ENCODE measurements around the gene WWOX.

DNA sequence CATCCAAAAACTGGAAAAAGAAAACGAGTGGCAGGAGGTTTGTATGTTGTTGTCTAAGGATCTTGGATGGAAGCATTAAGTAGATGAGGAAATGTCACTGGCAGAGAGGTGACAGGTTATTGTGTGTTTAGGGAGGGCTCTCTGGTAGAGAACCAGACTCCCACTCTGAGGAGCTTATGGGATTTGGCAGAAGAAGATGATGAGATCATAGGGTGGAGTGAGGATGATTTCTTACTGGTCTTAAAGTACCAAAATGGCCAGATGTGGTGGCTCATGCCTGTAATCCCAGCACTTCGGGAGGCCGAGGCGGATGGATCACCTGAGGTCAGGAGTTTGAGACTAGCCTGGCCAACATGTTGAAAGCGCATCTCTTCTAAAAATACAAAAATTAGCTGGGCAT lies 9.0 kb downstream of the WWOX start:
- TF ChIP-seq ZNF70 (CRISPR knock-in tag; IDR thresholded peaks at IDR 0.05) = no peak
- TF ChIP-seq ZC3H10 (CRISPR knock-in tag; IDR thresholded peaks at IDR 0.05) = no peak
- TF ChIP-seq ZNF8 (CRISPR knock-in tag; IDR thresholded peaks at IDR 0.05) = no peak
- TF ChIP-seq, protein P1, sequence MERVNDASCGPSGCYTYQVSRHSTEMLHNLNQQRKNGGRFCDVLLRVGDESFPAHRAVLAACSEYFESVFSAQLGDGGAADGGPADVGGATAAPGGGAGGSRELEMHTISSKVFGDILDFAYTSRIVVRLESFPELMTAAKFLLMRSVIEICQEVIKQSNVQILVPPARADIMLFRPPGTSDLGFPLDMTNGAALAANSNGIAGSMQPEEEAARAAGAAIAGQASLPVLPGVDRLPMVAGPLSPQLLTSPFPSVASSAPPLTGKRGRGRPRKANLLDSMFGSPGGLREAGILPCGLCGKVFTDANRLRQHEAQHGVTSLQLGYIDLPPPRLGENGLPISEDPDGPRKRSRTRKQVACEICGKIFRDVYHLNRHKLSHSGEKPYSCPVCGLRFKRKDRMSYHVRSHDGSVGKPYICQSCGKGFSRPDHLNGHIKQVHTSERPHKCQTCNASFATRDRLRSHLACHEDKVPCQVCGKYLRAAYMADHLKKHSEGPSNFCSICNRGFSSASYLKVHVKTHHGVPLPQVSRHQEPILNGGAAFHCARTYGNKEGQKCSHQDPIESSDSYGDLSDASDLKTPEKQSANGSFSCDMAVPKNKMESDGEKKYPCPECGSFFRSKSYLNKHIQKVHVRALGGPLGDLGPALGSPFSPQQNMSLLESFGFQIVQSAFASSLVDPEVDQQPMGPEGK (CRISPR knock-in tag; IDR thresholded peaks at IDR 0.05; ENCODE audit: borderline replicate concordance) = no peak
- no peak for TF ChIP-seq TCF4 (CRISPR knock-in tag; IDR thresholded peaks at IDR 0.05; ENCODE audit: borderline replicate concordance)
- no peak for TF ChIP-seq SNAI2 (CRISPR knock-in tag; IDR thresholded peaks at IDR 0.05)
- no peak for TF ChIP-seq ARNTL (CRISPR knock-in tag; IDR thresholded peaks at IDR 0.05; ENCODE audit: borderline replicate concordance, low read depth)
- no peak for TF ChIP-seq ZFP3 (CRISPR knock-in tag; IDR thresholded peaks at IDR 0.05)
- TF ChIP-seq, protein P2, sequence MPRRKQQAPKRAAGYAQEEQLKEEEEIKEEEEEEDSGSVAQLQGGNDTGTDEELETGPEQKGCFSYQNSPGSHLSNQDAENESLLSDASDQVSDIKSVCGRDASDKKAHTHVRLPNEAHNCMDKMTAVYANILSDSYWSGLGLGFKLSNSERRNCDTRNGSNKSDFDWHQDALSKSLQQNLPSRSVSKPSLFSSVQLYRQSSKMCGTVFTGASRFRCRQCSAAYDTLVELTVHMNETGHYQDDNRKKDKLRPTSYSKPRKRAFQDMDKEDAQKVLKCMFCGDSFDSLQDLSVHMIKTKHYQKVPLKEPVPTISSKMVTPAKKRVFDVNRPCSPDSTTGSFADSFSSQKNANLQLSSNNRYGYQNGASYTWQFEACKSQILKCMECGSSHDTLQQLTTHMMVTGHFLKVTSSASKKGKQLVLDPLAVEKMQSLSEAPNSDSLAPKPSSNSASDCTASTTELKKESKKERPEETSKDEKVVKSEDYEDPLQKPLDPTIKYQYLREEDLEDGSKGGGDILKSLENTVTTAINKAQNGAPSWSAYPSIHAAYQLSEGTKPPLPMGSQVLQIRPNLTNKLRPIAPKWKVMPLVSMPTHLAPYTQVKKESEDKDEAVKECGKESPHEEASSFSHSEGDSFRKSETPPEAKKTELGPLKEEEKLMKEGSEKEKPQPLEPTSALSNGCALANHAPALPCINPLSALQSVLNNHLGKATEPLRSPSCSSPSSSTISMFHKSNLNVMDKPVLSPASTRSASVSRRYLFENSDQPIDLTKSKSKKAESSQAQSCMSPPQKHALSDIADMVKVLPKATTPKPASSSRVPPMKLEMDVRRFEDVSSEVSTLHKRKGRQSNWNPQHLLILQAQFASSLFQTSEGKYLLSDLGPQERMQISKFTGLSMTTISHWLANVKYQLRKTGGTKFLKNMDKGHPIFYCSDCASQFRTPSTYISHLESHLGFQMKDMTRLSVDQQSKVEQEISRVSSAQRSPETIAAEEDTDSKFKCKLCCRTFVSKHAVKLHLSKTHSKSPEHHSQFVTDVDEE (CRISPR knock-in tag; IDR thresholded peaks at IDR 0.05) = no peak
- TF ChIP-seq, protein P3, sequence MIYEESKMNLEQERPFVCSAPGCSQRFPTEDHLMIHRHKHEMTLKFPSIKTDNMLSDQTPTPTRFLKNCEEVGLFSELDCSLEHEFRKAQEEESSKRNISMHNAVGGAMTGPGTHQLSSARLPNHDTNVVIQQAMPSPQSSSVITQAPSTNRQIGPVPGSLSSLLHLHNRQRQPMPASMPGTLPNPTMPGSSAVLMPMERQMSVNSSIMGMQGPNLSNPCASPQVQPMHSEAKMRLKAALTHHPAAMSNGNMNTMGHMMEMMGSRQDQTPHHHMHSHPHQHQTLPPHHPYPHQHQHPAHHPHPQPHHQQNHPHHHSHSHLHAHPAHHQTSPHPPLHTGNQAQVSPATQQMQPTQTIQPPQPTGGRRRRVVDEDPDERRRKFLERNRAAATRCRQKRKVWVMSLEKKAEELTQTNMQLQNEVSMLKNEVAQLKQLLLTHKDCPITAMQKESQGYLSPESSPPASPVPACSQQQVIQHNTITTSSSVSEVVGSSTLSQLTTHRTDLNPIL (CRISPR knock-in tag; IDR thresholded peaks at IDR 0.05; ENCODE audit: low read depth) = no peak

Data from SK-N-SH treated with all-trans-retinoic acid at 6 μM for 48 hours (cell line).